CD4-positive, alpha-beta T cell (primary cell): ENCODE data around the gene SULF2. TPM values are rescaled to one million over a fixed set of nuclear protein-coding genes. Genes with fewer than 3 reads are reported as not detected.

Experiments
- ATAC-seq: fragments of 200-7000 bp; cut with Tn5 transposase; one replicate; pipeline ENCODE4 v1.10.0; 2022; ENCODE audit warnings: mild to moderate bottlenecking; ENCODE audit not compliant: poor library complexity
- CTCF ChIA-PET: fragments of 350-600 bp; sonication (Branson Sonifier 250); formaldehyde crosslinking; loops from one replicate; lab custom pipeline; 2021; ENCODE audit warnings: antibody characterized with exemption, inconsistent platforms; lab: Charles Lee
- POLR2A ChIA-PET: fragments of 350-600 bp; sonication (Branson Sonifier 250); formaldehyde crosslinking; loops from one replicate; lab custom pipeline; 2021; ENCODE audit warnings: antibody characterized with exemption, inconsistent platforms; lab: Charles Lee
- DNase-seq, 14 experiments: peaks; one replicate each; pipeline ENCODE4 v3.0.0-alpha.2; 2013 to 2020; ENCODE audit warnings: mixed read lengths in 2 of 14
- H3K27ac ChIP-seq, 2 donors: one replicate each; pipeline versions ENCODE4 v1.5.1 to v1.7.0; 2013; ENCODE audit warnings: low read length in 2 of 2, low read depth in 1 of 2, mild to moderate bottlenecking in 1 of 2
- H3K27me3 ChIP-seq, 2 experiments: 1 replicate in 1 of 2; 2 replicates in 1 of 2; pipeline versions ENCODE4 v1.6.1 to v1.7.0; 2013; ENCODE audit warnings: low read length in 2 of 2, control low read depth in 1 of 2, mild to moderate bottlenecking in 1 of 2, moderate library complexity in 1 of 2; ENCODE audit not compliant: insufficient read depth in 2 of 2, control insufficient read depth in 1 of 2
- H3K36me3 ChIP-seq: one replicate; pipeline ENCODE4 v1.6.1; 2013; ENCODE audit warnings: low read length, control low read depth; ENCODE audit not compliant: insufficient read depth
- H3K4me1 ChIP-seq: one replicate; pipeline ENCODE4 v1.6.1; 2013; ENCODE audit warnings: low read length, control low read depth; ENCODE audit not compliant: insufficient read depth
- H3K4me3 ChIP-seq: one replicate; pipeline ENCODE4 v1.5.1; 2013; ENCODE audit warnings: mild to moderate bottlenecking, low read length, moderate library complexity
- H3K9me3 ChIP-seq, 2 experiments: 1 replicate in 1 of 2; 2 replicates in 1 of 2; pipeline versions ENCODE4 v1.6.1 to v1.7.0; 2013; ENCODE audit warnings: low read length in 2 of 2, mild to moderate bottlenecking in 2 of 2, control low read depth in 1 of 2, moderate library complexity in 1 of 2; ENCODE audit not compliant: control insufficient read depth in 1 of 2, insufficient read depth in 1 of 2
- H3K27ac Mint-ChIP-seq: one replicate; pipeline ENCODE4 v1.8.0; 2020; ENCODE audit warnings: mixed read lengths
- H3K27me3 Mint-ChIP-seq: one replicate; pipeline ENCODE4 v1.8.0; 2021; ENCODE audit warnings: mixed read lengths
- H3K36me3 Mint-ChIP-seq: one replicate; pipeline ENCODE4 v1.8.0; 2021; ENCODE audit warnings: low read depth, mixed read lengths
- H3K4me1 Mint-ChIP-seq: one replicate; pipeline ENCODE4 v1.8.0; 2021; ENCODE audit warnings: low read depth, mixed read lengths
- H3K4me3 Mint-ChIP-seq: one replicate; pipeline ENCODE4 v1.8.0; 2020; ENCODE audit warnings: mild to moderate bottlenecking, mixed read lengths
- H3K9me3 Mint-ChIP-seq: one replicate; pipeline ENCODE4 v1.8.0; 2020; ENCODE audit warnings: mixed read lengths
- CTCF ChIP-seq: fragments of 200-600 bp; IDR thresholded peaks from one replicate; pipeline ENCODE4 v1.8.0; 2022; ENCODE audit warnings: antibody characterized with exemption, mild to moderate bottlenecking
- intact Hi-C, 2 experiments: fragments of 100-400 bp; cut with DNase I in 1 of 2; cut with micrococcal nuclease in 1 of 2; formaldehyde crosslinking; loops; one replicate each; pipeline versions ENCODE4 v1.15.1 to v1.9.0; 2023 to 2025; cut with DNase I, micrococcal nuclease
- total RNA-seq, 174 experiments: library from RNA in 2 of 174; stranded (reverse) in 2 of 174; gene quantifications; one replicate each; pipeline ENCODE4 v1.2.3 and lab custom pipeline; 2021 to 2026

The SULF2 gene
- total RNA-seq, 2 experiments from 2014 or later, result 1.5 to 2.8 TPM

GRCh38 chr20:47612670-47613069 is 172.6 kb downstream of the SULF2 start:
- H3K27me3 ChIP-seq, result no peaks in the 10 kb centered on the region
- Mint-ChIP-seq H3K9me3 (no peaks in the 10 kb centered on the region), H3K4me1 (peaks cover 57% of the 10 kb centered on the region), H3K27me3 (no peaks in the 10 kb centered on the region), H3K4me3 (no peak overlapping the region), H3K36me3 (peaks cover 10% of the 10 kb centered on the region), H3K27ac (peak overlapping the region; percentile 74)
- H3K4me3 ChIP-seq, result no peak overlapping the region
- H3K36me3 ChIP-seq, result peaks cover 6% of the 10 kb centered on the region
- POLR2A ChIA-PET, result no interaction called here
- DNase-seq, result no peak
- no peak overlapping the region for H3K27ac ChIP-seq
- no peaks in the 10 kb centered on the region for H3K9me3 ChIP-seq
- CTCF ChIA-PET, result interaction anchor here (4.2 kb wide), 1 partner anchor 8 kb away, joined by 22 read pairs; no protein-coding TSS in a partner anchor
- TF ChIP-seq CTCF, result no peak
- ATAC-seq, result no peak
- H3K4me1 ChIP-seq, result peaks cover 18% of the 10 kb centered on the region
- intact Hi-C loops, result no loop called here

- no peaks in the 10 kb centered on the region for H3K9me3 Mint-ChIP-seq
- peak overlapping the region; percentile 74 for H3K27ac Mint-ChIP-seq
- TF ChIP-seq CTCF, result no peak
These were observed 173.5 kb downstream of the SULF2 start for GRCh38 chr20:47611785-47612184.

GRCh38 chr20:47610945-47611250 is 174.4 kb downstream of the SULF2 start:
- no peaks in the 10 kb centered on the region for H3K27me3 Mint-ChIP-seq
- peak overlapping the region; percentile 46 to 65 for H3K27ac ChIP-seq
- no peaks in the 10 kb centered on the region for H3K27me3 ChIP-seq
- CTCF ChIA-PET, result interaction anchor here (1.1 to 4.2 kb wide), 5 partner anchors 10 to 227 kb away, joined by 3 to 22 read pairs (median 3); no protein-coding TSS in a partner anchor
- H3K9me3 ChIP-seq, result no peaks in the 10 kb centered on the region
- H3K4me3 ChIP-seq, result no peak overlapping the region
- H3K27ac Mint-ChIP-seq, result peak overlapping the region; percentile 81
- peak in 3 of 14 experiments; percentile 11 to 21 (median 19) for DNase-seq
- H3K36me3 Mint-ChIP-seq, result peaks cover 16% of the 10 kb centered on the region
- no peak for TF ChIP-seq CTCF
- no peaks in the 10 kb centered on the region for H3K9me3 Mint-ChIP-seq
- H3K4me3 Mint-ChIP-seq, result no peak overlapping the region
- POLR2A ChIA-PET, result interaction anchor here (1.0 to 1.8 kb wide), 2 partner anchors 10 to 118 kb away, joined by 3 to 8 read pairs; no protein-coding TSS in a partner anchor
- peaks cover 67% of the 10 kb centered on the region for H3K4me1 Mint-ChIP-seq
- intact Hi-C loops, result no loop called here
- peaks cover 26% of the 10 kb centered on the region for H3K4me1 ChIP-seq
- ATAC-seq, result peak; percentile 58
- H3K36me3 ChIP-seq, result peaks cover 2% of the 10 kb centered on the region

More at GRCh38 chr20:47611785-47612184, 173.5 kb downstream of the SULF2 start:
- intact Hi-C loops, result no loop called here
- CTCF ChIA-PET, result interaction anchor here (4.2 kb wide), 1 partner anchor 9 kb away, joined by 22 read pairs; no protein-coding TSS in a partner anchor
- Mint-ChIP-seq H3K36me3 (peaks cover 13% of the 10 kb centered on the region), H3K27me3 (no peaks in the 10 kb centered on the region), H3K4me1 (peaks cover 58% of the 10 kb centered on the region), H3K4me3 (no peak overlapping the region)
- peaks cover 5% of the 10 kb centered on the region for H3K36me3 ChIP-seq
- H3K4me1 ChIP-seq, result peaks cover 18% of the 10 kb centered on the region
- no peak overlapping the region for H3K4me3 ChIP-seq
- H3K27me3 ChIP-seq, result no peaks in the 10 kb centered on the region
- POLR2A ChIA-PET, result no interaction called here
- ATAC-seq (no peak), DNase-seq (no peak)
- no peak overlapping the region for H3K27ac ChIP-seq
- no peaks in the 10 kb centered on the region for H3K9me3 ChIP-seq
